Measurements from ENCODE around the gene ARF1.

ARF1 gene

DNA sequence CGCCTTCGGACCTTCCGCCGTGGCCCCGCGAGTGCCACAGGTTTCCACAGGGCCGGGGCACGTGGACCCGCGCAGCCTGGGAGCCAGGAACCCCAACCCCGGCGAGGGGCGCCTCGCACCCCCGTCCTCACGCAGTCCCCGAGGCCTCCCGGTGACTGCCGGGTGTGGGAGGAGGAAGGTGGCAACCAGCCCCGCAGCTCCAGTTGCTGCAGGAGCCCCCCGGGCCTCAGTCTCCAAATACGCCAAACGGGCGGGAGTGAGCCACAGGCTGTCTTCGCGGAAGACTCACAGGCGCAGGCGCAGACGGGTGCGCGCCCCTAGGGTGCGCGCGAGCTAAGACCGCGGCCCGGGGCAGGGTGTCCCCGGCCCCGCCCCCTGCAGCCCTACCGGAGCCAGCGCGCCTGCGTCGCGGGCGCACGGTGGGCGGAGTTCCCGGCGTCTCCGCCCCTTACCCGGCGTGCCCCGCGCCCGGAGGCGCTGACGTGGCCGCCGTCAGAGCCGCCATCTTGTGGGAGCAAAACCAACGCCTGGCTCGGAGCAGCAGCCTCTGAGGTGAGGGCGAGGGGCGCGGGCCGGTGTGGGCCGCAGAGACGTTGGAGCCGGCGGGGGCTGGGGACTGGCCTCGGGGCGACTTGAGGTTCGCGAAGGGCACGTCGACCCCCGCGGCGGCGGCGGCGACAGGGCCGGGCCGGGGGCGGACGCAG is at the start of gene ARF1:
ARF1 (plus strand) TSS at position 495 of the 704 bp plus-strand sequence. CDS start 14,407 bp downstream, outside the sequence.
- peak; percentile 77 for DNase-seq (ENCODE audit: low read depth)

DNA sequence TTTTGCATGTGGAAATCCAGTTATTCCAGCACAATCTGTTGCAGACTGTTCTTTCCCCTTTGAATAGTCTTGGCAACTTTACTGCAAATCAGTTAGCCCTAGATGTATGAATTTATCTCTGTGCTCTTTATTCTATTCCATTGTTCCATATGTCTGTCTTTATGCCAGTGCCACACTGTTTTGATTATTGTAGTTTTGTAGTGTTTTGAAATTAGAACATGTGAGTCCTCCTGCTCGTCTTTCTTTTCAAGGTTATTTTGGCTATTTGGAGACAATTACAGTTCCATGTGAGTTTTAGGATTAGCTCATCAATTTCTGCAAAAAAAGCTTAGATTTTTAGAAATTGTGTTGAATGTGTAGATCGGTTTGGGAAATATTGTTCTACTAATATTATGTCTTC is 49.1 kb upstream of the ARF1 start:
- TF ChIP-seq, protein P1, sequence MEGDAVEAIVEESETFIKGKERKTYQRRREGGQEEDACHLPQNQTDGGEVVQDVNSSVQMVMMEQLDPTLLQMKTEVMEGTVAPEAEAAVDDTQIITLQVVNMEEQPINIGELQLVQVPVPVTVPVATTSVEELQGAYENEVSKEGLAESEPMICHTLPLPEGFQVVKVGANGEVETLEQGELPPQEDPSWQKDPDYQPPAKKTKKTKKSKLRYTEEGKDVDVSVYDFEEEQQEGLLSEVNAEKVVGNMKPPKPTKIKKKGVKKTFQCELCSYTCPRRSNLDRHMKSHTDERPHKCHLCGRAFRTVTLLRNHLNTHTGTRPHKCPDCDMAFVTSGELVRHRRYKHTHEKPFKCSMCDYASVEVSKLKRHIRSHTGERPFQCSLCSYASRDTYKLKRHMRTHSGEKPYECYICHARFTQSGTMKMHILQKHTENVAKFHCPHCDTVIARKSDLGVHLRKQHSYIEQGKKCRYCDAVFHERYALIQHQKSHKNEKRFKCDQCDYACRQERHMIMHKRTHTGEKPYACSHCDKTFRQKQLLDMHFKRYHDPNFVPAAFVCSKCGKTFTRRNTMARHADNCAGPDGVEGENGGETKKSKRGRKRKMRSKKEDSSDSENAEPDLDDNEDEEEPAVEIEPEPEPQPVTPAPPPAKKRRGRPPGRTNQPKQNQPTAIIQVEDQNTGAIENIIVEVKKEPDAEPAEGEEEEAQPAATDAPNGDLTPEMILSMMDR (IDR thresholded peaks at IDR 0.05; ENCODE audit: low read depth, low read length, missing control alignments), result no peak
- H3K4me3 ChIP-seq (ENCODE audit: low read depth, low read length), result no peak overlapping the region
- no peak for DNase-seq (ENCODE audit: low read depth)

More for the DNA sequence above, at the start of gene ARF1:
- peak within 1 kb of the TSS; percentile 83 for H3K4me3 ChIP-seq (ENCODE audit: low read depth, low read length)
- TF ChIP-seq, protein P1 (IDR thresholded peaks at IDR 0.05; ENCODE audit: low read depth, low read length, missing control alignments), result no peak

DNA sequence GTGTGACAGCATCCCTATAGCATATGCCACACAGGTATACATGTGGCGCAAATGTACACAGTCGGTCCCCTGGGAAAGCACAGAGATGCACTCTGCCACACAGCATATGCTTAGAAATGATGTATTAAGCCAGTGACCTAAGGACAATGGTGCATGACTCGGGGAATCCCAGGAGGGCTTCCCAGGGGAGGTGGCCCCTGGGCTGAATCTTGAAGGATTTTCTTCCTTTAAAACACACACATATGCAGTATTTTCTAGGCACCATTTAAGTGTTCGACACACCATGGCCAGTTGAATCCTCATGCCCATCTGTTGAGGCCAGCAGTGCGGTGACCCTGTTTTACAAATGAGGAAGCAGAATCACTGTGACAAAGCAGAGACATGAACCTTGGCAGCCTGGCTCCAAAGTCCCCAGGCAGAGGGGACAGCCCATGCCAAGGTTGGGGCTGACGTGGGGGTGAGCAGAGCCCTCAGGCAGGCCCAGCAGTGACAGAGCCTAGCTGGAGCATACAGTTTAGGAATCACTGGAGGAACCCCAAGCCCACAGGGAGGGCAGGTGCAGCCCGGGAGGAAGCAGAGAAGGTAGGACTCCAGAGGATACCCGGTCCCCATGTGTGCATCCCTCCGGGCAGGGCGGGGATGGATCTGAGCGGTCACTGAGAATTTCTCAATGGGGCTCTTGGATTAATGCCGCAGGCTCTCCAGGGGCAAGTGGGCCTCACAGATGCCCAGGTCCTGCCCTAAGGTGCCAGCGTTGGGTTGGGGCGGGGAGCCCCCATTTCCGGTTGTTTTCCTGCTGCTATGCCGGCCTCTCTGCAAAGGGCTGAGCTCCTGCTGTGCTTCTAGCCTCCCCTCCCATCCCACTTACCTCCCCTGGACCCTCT is 47.3 kb upstream of the ARF1 start:
- no peak for DNase-seq (ENCODE audit: low read depth)
- TF ChIP-seq, protein P1 (IDR thresholded peaks at IDR 0.05; ENCODE audit: low read depth, low read length, missing control alignments), result no peak
- no peak overlapping the region for H3K4me3 ChIP-seq (ENCODE audit: low read depth, low read length)

DNA sequence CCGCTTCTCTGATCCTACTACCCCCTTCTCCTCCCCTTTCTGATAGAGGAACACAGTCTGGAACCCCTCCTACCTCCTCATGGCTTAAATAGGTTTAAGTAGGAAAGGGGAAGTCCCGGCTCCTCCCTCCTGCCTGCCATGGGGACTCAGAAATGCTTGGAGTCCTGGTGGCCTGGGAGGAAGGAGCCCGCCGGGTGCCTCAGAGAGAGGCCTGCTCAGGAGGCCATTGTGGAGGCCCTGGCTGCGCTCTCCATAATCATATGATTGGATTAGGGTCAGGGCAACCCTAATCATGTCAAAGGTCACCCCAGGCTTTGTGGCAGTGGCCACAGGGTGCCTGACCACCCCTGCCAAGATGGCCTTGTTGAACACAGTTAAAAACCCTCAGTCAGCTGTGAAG is 46.7 kb upstream of the ARF1 start:
- DNase-seq (ENCODE audit: low read depth), result no peak
- TF ChIP-seq, protein P1 (IDR thresholded peaks at IDR 0.05; ENCODE audit: low read depth, low read length, missing control alignments), result no peak
- no peak overlapping the region for H3K4me3 ChIP-seq (ENCODE audit: low read depth, low read length)

DNA sequence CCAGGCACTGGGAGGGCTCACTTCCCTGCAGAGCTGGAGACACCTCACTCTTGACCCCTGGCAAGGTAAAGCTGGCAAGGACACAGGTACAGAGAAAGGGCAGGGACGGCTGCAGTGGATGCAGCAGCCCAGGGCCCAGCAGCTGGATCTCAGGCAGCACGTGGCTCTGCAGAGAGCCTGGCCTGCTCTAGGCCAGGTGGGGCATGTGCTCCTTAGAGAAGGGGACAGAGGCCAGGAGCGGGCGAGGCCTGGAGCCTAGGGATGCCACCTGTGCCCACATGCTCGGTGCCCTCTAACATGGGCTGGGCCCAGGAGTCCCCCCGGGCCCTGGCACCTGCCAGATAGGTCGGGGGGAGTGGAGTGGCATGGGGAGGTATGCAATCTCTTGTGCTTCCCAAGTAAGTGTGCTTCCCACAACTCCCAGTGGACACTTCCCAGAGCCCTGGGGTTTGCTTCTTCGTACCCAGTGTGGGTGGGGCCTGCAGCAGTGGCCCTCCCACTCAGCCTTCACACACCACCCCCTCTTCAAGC is 45.7 kb upstream of the ARF1 start:
- no peak overlapping the region for H3K4me3 ChIP-seq (ENCODE audit: low read depth, low read length)
- TF ChIP-seq, protein P1 (IDR thresholded peaks at IDR 0.05; ENCODE audit: low read depth, low read length, missing control alignments), result no peak
- no peak for DNase-seq (ENCODE audit: low read depth)

DNA sequence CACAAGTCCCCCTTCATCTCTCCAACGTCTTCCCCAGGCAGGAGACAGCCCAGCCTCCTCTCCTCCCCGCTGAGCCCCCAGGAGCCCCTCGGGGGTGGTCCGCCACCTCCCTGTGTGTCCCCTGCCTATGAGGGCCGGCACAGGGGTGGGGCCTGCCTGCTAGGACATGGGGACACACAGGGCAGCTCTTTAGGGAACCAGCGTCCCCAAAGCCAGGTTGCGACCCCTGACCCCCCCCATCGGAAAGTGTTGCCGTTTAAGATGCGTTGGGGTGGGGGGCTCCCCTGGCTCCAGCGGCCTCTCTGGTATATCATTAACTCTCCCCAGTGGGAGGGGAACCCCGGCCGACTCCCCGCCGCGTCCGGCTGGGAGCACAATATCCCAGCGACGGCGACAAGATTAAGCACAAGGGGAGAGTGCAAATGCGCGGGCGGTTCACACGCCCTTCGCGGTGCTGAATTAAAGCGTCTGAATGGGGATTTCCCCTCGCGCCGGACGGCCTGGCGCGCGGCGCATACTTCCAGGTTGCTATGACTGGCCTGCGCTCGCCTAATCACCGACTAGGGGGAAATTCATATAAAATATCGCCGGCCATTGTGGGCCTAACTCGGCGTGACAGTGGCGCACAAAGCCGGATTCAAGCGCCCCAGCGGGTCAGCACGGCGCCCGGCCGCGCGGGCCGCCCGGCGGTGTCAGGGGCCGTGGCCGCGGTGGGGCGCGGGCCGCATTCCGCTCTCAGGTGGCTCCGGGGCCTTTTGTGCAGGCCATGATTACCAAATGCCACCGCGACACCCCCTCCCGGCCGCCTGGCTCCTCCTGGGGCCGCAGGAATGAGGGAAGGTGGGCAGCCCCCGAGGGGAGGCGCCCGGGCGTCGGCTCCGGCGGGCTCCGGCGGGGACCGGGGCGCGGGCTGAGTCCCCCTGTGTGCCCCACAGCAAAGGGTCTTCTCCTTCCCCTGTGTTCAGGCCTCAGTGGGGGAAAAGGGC is 44.8 kb upstream of the ARF1 start:
- no peak for DNase-seq (ENCODE audit: low read depth)
- no peak overlapping the region for H3K4me3 ChIP-seq (ENCODE audit: low read depth, low read length)
- TF ChIP-seq, protein P1 (IDR thresholded peaks at IDR 0.05; ENCODE audit: low read depth, low read length, missing control alignments), result no peak
